HepG2 (cell line): ENCODE data around the gene FUBP3. TPM values are rescaled to one million over a fixed set of nuclear protein-coding genes. Genes with fewer than 3 reads are reported as not detected.

Source experiments
- BRD4 ChIP-seq: sonication (generic); formaldehyde crosslinking; IDR thresholded peaks from 2 replicates; pipeline ENCODE4 v1.4.0; 2020; ENCODE audit warnings: missing genetic modification reagents
- CEBPB ChIP-seq: IDR thresholded peaks from 2 replicates; pipeline ENCODE4 v1.6.1; 2011; ENCODE audit warnings: low read depth, low read length, improper control_type of control experiment, borderline replicate concordance
- KDM4B ChIP-seq: sonication (generic); formaldehyde crosslinking; IDR thresholded peaks from 2 replicates; pipeline ENCODE4 v1.4.0; 2020; ENCODE audit warnings: missing genetic modification reagents
- MBD4 ChIP-seq: IDR thresholded peaks from 2 replicates; pipeline ENCODE4 v1.6.1; 2012; ENCODE audit warnings: low read length, inconsistent platforms, borderline replicate concordance
- RFX5 ChIP-seq: IDR thresholded peaks from 2 replicates; pipeline ENCODE4 v1.6.1; 2011; ENCODE audit warnings: low read depth, low read length, improper control_type of control experiment
- SIN3B ChIP-seq: fragments of 150-350 bp; IDR thresholded peaks from 2 replicates; pipeline ENCODE4 v1.6.1; 2014; ENCODE audit warnings: low read length
- SNRNP70 ChIP-seq: fragments of 200-400 bp; formaldehyde crosslinking; IDR thresholded peaks from 2 replicates; pipeline ENCODE4 v1.6.1; 2017; ENCODE audit warnings: mild to moderate bottlenecking, low read depth, low read length, moderate library complexity
- TBL1XR1 ChIP-seq: fragments of 150-350 bp; IDR thresholded peaks from 2 replicates; pipeline ENCODE4 v1.6.1; 2014; ENCODE audit warnings: borderline replicate concordance, low read length; ENCODE audit not compliant: partially characterized antibody
- ZMYM4 ChIP-seq: sonication (generic); formaldehyde crosslinking; IDR thresholded peaks from 2 replicates; pipeline ENCODE4 v1.8.1; 2023; ENCODE audit warnings: mild to moderate bottlenecking, missing genetic modification reagents
- ZNF501 ChIP-seq: sonication (generic); formaldehyde crosslinking; IDR thresholded peaks from 2 replicates; pipeline ENCODE4 v1.5.1; 2020; ENCODE audit warnings: mild to moderate bottlenecking, moderate library complexity, missing genetic modification reagents
- ZNF605 ChIP-seq: sonication (generic); formaldehyde crosslinking; IDR thresholded peaks from 2 replicates; pipeline ENCODE4 v1.8.0; 2022; ENCODE audit warnings: mild to moderate bottlenecking, missing genetic modification reagents
- ZSCAN31 ChIP-seq: sonication (generic); formaldehyde crosslinking; IDR thresholded peaks from 2 replicates; pipeline ENCODE4 v1.5.0; 2020; ENCODE audit warnings: low read depth, mild to moderate bottlenecking, missing genetic modification reagents
- polyA plus RNA-seq, 8 experiments: library from polyadenylated mRNA; depleted of rRNA in 3 of 8; stranded (reverse) in 7 of 8; unstranded in 1 of 8; fragments of >200 nt; fragmentation: Illumina TruSeq in 4 of 8; extraction: Trizol in 4 of 8; gene quantifications; 2 replicates each; pipeline versions ENCODE4 v1.2.1 to v1.2.3, GENCODE V29; 2011 to 2016; ENCODE audit warnings: low read depth in 4 of 8, missing spikeins in 1 of 8, mixed read lengths in 1 of 8; ENCODE audit not compliant: insufficient read depth in 1 of 8
- total RNA-seq, 5 experiments: library from RNA; depleted of rRNA; stranded (reverse); fragments of >200 nt; fragmentation: Illumina TruSeq; extraction: Trizol; gene quantifications; 2 replicates each; pipeline ENCODE4 v1.2.3, GENCODE V29; 2016; ENCODE audit warnings: low read depth in 1 of 5
- TF ChIP-seq, protein P1 (sequence below): sonication (generic); formaldehyde crosslinking; IDR thresholded peaks from 2 replicates; pipeline ENCODE4 v1.4.0; 2020; ENCODE audit warnings: mild to moderate bottlenecking, missing genetic modification reagents
- TF ChIP-seq, protein P2 (sequence below): sonication (generic); formaldehyde crosslinking; IDR thresholded peaks from 2 replicates; pipeline ENCODE4 v1.8.1; 2023; ENCODE audit warnings: mild to moderate bottlenecking, missing genetic modification reagents, borderline replicate concordance
- TF ChIP-seq, protein P3 (sequence below): sonication (generic); formaldehyde crosslinking; IDR thresholded peaks from 2 replicates; pipeline ENCODE4 v1.4.0; 2020; ENCODE audit warnings: mild to moderate bottlenecking, missing genetic modification reagents, borderline replicate concordance
- TF ChIP-seq, protein P4 (sequence below): sonication (generic); formaldehyde crosslinking; IDR thresholded peaks from 2 replicates; pipeline ENCODE4 v1.4.0; 2020; ENCODE audit warnings: low read depth, mild to moderate bottlenecking, missing genetic modification reagents

The FUBP3 gene
- total and polyA plus RNA-seq, 2 of the 13 experiments (the other 11 are each of a cell fraction or from before 2014, with no cell fraction given): 28.7 to 40.0 TPM

DNA sequence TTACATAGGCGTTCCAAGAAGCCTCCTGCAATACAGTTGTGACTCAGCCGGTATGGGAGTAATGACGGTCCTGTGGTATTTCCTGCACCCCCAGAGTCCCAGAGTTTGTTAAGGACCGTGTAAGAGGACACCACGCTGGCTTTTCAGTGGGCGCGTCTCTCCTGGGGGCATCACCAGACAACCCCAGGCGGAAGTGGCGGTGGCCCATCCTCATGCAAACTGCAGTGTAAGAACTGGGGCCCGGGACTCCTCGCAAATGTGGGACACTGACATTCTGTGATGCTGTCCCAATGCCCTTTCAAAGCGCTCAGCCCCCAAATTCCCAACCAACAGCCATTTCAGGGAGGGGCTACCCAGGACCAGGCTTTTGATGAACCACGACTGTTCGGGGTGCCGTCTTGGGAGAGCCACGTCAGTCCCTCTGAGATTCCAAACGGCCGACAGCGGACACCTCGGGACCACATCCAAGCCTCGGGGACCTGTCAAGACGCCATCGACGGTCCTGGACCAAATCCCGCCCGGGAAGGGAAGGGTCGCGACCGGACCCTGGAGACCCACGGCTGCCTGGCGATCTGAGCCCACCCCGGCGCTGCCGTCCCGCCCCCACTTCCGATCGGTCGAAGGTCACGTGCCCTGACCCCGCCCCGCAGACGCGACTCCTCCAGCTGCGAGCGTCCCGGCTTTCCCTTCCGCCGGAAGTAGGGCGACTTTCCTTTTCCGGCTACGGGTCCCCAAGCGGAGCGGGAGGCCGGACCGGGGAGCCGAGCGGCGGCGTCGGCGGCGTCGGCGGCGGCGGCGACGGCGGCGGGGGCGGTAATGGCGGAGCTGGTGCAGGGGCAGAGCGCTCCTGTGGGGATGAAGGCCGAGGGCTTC lies at the start of gene FUBP3 (continued):
- TF ChIP-seq, protein P1, sequence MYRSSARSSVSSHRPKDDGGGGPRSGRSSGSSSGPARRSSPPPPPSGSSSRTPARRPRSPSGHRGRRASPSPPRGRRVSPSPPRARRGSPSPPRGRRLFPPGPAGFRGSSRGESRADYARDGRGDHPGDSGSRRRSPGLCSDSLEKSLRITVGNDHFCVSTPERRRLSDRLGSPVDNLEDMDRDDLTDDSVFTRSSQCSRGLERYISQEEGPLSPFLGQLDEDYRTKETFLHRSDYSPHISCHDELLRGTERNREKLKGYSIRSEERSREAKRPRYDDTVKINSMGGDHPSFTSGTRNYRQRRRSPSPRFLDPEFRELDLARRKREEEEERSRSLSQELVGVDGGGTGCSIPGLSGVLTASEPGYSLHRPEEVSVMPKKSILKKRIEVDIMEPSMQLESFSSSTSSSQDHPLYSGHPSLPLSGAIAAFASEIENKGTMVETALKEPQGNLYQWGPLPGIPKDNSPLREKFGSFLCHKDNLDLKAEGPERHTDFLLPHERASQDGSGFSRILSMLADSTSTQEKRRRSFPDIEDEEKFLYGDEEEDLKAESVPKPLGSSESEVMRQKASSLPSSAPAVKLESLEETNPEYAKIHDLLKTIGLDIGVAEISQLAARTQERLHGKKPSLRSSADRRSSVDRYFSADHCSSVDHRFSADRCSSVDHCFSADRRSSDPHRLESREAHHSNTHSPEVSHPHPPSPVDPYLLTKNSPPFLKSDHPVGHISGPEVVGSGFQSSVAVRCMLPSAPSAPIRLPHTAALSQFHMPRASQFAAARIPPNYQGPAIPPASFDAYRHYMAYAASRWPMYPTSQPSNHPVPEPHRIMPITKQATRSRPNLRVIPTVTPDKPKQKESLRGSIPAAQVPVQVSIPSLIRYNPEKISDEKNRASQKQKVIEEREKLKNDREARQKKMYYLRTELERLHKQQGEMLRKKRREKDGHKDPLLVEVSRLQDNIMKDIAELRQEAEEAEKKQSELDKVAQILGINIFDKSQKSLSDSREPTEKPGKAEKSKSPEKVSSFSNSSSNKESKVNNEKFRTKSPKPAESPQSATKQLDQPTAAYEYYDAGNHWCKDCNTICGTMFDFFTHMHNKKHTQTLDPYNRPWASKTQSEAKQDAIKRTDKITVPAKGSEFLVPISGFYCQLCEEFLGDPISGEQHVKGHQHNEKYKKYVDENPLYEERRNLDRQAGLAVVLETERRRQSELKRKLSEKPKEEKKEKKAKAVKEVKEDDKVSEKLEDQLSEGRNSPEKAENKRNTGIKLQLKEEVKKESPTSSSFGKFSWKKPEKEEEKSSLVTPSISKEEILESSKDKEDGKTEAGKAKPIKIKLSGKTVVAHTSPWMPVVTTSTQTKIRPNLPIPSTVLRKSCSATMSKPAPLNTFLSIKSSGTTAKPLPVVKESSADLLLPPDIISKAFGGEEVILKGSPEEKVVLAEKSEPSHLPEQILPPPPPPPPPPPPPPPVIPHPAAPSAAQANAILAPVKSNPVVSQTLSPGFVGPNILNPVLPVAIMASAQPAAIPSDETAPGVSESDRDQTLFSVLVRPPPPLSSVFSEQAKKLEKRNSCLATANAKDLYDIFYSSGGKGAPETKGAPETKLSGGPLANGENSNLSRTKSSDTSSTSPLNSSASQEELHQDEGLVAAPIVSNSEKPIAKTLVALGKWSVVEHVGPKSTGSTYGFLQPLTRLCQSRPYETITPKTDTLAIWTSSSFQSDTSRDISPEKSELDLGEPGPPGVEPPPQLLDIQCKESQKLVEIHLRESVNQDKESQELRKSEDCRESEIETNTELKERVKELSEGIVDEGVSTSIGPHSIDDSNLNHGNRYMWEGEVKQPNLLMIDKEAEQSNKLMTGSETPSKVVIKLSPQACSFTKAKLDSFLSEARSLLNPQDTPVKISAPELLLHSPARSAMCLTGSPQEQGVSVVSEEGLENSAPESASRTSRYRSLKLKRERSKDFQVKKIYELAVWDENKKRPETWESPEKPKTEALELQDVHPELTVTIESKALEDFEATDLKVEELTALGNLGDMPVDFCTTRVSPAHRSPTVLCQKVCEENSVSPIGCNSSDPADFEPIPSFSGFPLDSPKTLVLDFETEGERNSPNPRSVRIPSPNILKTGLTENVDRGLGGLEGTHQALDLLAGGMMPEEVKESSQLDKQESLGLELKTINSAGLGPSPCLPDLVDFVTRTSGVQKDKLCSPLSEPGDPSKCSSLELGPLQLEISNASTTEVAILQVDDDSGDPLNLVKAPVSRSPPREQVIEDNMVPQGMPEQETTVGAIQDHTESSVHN (CRISPR knock-in tag): no peak
- no peak for TF ChIP-seq RFX5
- TF ChIP-seq, protein P2, sequence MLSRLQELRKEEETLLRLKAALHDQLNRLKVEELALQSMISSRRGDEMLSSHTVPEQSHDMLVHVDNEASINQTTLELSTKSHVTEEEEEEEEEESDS (CRISPR knock-in tag): 0 out of 2 replicates have a peak, but pooled peaks have one; percentile 82
- peak; percentile 42 for TF ChIP-seq TBL1XR1
- peak; percentile 73; the same call in 1 of the 2 replicates for TF ChIP-seq ZNF605 (CRISPR knock-in tag)
- TF ChIP-seq, protein P3, sequence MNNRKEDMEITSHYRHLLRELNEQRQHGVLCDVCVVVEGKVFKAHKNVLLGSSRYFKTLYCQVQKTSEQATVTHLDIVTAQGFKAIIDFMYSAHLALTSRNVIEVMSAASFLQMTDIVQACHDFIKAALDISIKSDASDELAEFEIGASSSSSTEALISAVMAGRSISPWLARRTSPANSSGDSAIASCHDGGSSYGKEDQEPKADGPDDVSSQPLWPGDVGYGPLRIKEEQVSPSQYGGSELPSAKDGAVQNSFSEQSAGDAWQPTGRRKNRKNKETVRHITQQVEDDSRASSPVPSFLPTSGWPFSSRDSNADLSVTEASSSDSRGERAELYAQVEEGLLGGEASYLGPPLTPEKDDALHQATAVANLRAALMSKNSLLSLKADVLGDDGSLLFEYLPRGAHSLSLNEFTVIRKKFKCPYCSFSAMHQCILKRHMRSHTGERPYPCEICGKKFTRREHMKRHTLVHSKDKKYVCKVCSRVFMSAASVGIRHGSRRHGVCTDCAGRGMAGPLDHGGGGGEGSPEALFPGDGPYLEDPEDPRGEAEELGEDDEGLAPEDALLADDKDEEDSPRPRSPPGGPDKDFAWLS (CRISPR knock-in tag): no peak
- no peak for TF ChIP-seq ZSCAN31 (CRISPR knock-in tag)
- TF ChIP-seq KDM4B (CRISPR knock-in tag): no peak
- TF ChIP-seq, protein P4, sequence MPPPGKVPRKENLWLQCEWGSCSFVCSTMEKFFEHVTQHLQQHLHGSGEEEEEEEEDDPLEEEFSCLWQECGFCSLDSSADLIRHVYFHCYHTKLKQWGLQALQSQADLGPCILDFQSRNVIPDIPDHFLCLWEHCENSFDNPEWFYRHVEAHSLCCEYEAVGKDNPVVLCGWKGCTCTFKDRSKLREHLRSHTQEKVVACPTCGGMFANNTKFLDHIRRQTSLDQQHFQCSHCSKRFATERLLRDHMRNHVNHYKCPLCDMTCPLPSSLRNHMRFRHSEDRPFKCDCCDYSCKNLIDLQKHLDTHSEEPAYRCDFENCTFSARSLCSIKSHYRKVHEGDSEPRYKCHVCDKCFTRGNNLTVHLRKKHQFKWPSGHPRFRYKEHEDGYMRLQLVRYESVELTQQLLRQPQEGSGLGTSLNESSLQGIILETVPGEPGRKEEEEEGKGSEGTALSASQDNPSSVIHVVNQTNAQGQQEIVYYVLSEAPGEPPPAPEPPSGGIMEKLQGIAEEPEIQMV (CRISPR knock-in tag): 0 out of 2 replicates have a peak, but pooled peaks have one; percentile 13
- TF ChIP-seq MBD4: no peak
- peak; percentile 70 for TF ChIP-seq ZMYM4 (CRISPR knock-in tag)
- peak; percentile 61 for TF ChIP-seq SIN3B
- TF ChIP-seq CEBPB: no peak
- peak; percentile 73 for TF ChIP-seq ZNF501 (CRISPR knock-in tag)
- 0 out of 2 replicates have a peak, but pooled peaks have one; percentile 32 for TF ChIP-seq BRD4 (CRISPR knock-in tag)
- TF ChIP-seq SNRNP70: no peak
